H1 (cell line): ENCODE measurements around the gene CNFN.

ENCODE experiments used
- BRCA1 ChIP-seq: IDR thresholded peaks from 2 replicates; pipeline ENCODE4 v1.6.1; 2012; ENCODE audit warnings: low read depth, low read length, improper control_type of control experiment
- CHD2 ChIP-seq: IDR thresholded peaks from 2 replicates; pipeline ENCODE4 v1.6.1; 2012; ENCODE audit warnings: low read length, improper control_type of control experiment
- HDAC2 ChIP-seq, 2 experiments: fragments of 300-600 bp in 1 of 2; sonication (generic) in 1 of 2; IDR thresholded peaks; 2 replicates each; pipeline ENCODE4 v1.6.1; 2011 to 2012; ENCODE audit warnings: low read depth in 2 of 2, low read length in 2 of 2, mild to moderate bottlenecking in 2 of 2, moderate library complexity in 2 of 2, borderline replicate concordance in 1 of 2, inconsistent platforms in 1 of 2
- MAFK ChIP-seq: IDR thresholded peaks from 2 replicates; pipeline ENCODE4 v1.6.1; 2012; ENCODE audit warnings: low read depth, mild to moderate bottlenecking, improper control_type of control experiment, low read length
- POLR2A ChIP-seq, 2 experiments: IDR thresholded peaks; 1 replicate in 1 of 2; 2 replicates in 1 of 2; pipeline ENCODE4 v1.6.1; 2011; ENCODE audit warnings: low read depth in 2 of 2, low read length in 2 of 2, mild to moderate bottlenecking in 2 of 2; ENCODE audit errors: control extremely low read depth in 1 of 2
- POLR2AphosphoS5 ChIP-seq: IDR thresholded peaks from 2 replicates; pipeline ENCODE4 v1.6.1; 2011; ENCODE audit warnings: low read depth, low read length
- RFX5 ChIP-seq: IDR thresholded peaks from 2 replicates; pipeline ENCODE4 v1.6.1; 2011; ENCODE audit warnings: low read depth, low read length, improper control_type of control experiment, borderline replicate concordance
- SAP30 ChIP-seq: fragments of 300-600 bp; sonication (generic); IDR thresholded peaks from 2 replicates; pipeline ENCODE4 v1.7.1; 2012; ENCODE audit warnings: low read length, moderate library complexity, mild to moderate bottlenecking, inconsistent platforms; ENCODE audit not compliant: insufficient read depth, insufficient replicate concordance
- SIN3A ChIP-seq, 2 experiments: IDR thresholded peaks in 1 of 2; conservative IDR thresholded peaks in 1 of 2; 2 replicates each; pipeline ENCODE4 v1.6.1; 2011 to 2012; ENCODE audit warnings: low read length in 2 of 2, improper control_type of control experiment in 1 of 2, low read depth in 1 of 2, mild to moderate bottlenecking in 1 of 2
- SP4 ChIP-seq: IDR thresholded peaks from 2 replicates; pipeline ENCODE4 v1.6.1; 2012; ENCODE audit warnings: low read length, inconsistent platforms
- TAF7 ChIP-seq: optimal IDR thresholded peaks from 2 replicates; pipeline ENCODE3; 2011; ENCODE audit warnings: low read depth, mild to moderate bottlenecking, inconsistent platforms, low read length, moderate library complexity, borderline replicate concordance
- TF ChIP-seq, protein P1 (sequence below), 3 experiments: IDR thresholded peaks; 1 replicate in 2 of 3; 2 replicates in 1 of 3; pipeline versions ENCODE4 v1.5.1 to v1.6.1; 2011; ENCODE audit warnings: low read length in 3 of 3, mild to moderate bottlenecking in 3 of 3, inconsistent platforms in 2 of 3, low read depth in 1 of 3, moderate library complexity in 1 of 3; ENCODE audit not compliant: insufficient read depth in 1 of 3; ENCODE audit errors: control extremely low read depth in 1 of 3
- TF ChIP-seq, protein P2 (sequence below): IDR thresholded peaks from 2 replicates; pipeline ENCODE4 v1.6.1; 2011; ENCODE audit warnings: low read length, improper control_type of control experiment
- TF ChIP-seq, protein P3 (sequence below): IDR thresholded peaks from 2 replicates; pipeline ENCODE4 v1.6.1; 2012; ENCODE audit warnings: inconsistent platforms

DNA sequence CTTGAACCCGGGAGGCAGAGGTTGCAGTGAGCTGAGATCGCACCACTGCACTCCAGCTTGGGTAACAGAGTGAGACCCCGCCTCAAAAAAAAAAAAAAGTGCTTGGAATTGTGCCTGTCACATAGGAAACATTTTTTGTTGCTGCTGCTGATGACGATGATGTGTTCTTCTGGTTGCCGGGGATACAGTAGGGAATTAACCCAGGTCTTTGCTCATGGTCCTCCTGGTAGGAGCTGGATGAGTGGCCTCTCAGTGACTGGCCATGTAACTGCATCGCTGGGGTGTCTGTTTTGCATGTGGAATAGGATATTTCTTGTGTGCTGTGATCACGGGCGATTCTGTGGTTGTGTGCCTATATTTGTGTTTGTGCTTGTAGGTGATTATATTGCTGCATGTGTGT, 4.7 kb upstream of the CNFN start:
- TF ChIP-seq RFX5 (no peak), BRCA1 (no peak), SIN3A (conservative IDR thresholded peaks at IDR 0.05 in 1 of 2, IDR thresholded peaks at IDR 0.05 in 1 of 2; ENCODE audit: low read depth in 1 of 2, low read length in 2 of 2) (no peak), CHD2 (no peak), TAF7 (no peak), SP4 (no peak), MAFK (no peak), POLR2A (IDR thresholded peaks at IDR 0.05; ENCODE audit: control extremely low read depth in 1 of 2, low read depth in 2 of 2, low read length in 2 of 2) (no peak), SAP30 (no peak), HDAC2 (IDR thresholded peaks at IDR 0.05; ENCODE audit: borderline replicate concordance in 1 of 2, low read depth in 2 of 2, low read length in 2 of 2) (no peak), POLR2AphosphoS5 (no peak)
- TF ChIP-seq, protein P1, sequence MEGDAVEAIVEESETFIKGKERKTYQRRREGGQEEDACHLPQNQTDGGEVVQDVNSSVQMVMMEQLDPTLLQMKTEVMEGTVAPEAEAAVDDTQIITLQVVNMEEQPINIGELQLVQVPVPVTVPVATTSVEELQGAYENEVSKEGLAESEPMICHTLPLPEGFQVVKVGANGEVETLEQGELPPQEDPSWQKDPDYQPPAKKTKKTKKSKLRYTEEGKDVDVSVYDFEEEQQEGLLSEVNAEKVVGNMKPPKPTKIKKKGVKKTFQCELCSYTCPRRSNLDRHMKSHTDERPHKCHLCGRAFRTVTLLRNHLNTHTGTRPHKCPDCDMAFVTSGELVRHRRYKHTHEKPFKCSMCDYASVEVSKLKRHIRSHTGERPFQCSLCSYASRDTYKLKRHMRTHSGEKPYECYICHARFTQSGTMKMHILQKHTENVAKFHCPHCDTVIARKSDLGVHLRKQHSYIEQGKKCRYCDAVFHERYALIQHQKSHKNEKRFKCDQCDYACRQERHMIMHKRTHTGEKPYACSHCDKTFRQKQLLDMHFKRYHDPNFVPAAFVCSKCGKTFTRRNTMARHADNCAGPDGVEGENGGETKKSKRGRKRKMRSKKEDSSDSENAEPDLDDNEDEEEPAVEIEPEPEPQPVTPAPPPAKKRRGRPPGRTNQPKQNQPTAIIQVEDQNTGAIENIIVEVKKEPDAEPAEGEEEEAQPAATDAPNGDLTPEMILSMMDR (IDR thresholded peaks at IDR 0.05; ENCODE audit: control extremely low read depth in 1 of 3, insufficient read depth in 1 of 3, low read depth in 1 of 3, low read length in 3 of 3): no peak
- TF ChIP-seq, protein P2, sequence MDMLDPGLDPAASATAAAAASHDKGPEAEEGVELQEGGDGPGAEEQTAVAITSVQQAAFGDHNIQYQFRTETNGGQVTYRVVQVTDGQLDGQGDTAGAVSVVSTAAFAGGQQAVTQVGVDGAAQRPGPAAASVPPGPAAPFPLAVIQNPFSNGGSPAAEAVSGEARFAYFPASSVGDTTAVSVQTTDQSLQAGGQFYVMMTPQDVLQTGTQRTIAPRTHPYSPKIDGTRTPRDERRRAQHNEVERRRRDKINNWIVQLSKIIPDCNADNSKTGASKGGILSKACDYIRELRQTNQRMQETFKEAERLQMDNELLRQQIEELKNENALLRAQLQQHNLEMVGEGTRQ: no peak
- TF ChIP-seq, protein P3, sequence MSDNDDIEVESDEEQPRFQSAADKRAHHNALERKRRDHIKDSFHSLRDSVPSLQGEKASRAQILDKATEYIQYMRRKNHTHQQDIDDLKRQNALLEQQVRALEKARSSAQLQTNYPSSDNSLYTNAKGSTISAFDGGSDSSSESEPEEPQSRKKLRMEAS: no peak
